Ectodermal cell (in vitro differentiated cells): ENCODE measurements around the gene SLC9A2.

Source experiments
- H3K27ac ChIP-seq: 2 replicates; pipeline ENCODE4 v1.7.0; 2013; ENCODE audit warnings: mild to moderate bottlenecking, low read depth, low read length; ENCODE audit not compliant: insufficient read depth, poor library complexity, severe bottlenecking
- H3K27me3 ChIP-seq: 2 replicates; pipeline ENCODE4 v1.7.0; 2013; ENCODE audit warnings: mild to moderate bottlenecking, low read length; ENCODE audit not compliant: insufficient read depth, control insufficient read depth, poor library complexity, severe bottlenecking
- H3K36me3 ChIP-seq: one replicate; pipeline ENCODE4 v1.7.0; 2013; ENCODE audit warnings: low read length; ENCODE audit not compliant: control insufficient read depth, insufficient read depth
- H3K4me1 ChIP-seq: one replicate; pipeline ENCODE4 v1.7.0; 2013; ENCODE audit warnings: low read length; ENCODE audit not compliant: control insufficient read depth, insufficient read depth
- H3K4me3 ChIP-seq: 2 replicates; pipeline ENCODE4 v1.7.0; 2013; ENCODE audit warnings: low read depth, low read length, control low read depth; ENCODE audit not compliant: insufficient read depth
- H3K9me3 ChIP-seq: 2 replicates; pipeline ENCODE4 v1.7.0; 2013; ENCODE audit warnings: mild to moderate bottlenecking, low read length, moderate library complexity; ENCODE audit not compliant: control insufficient read depth
- WGBS, 2 experiments: methylation state at CpG; one replicate each; pipeline ENCODE4 v1.1.7; 2013; ENCODE audit warnings: missing lambda C conversion rate in 2 of 2; 5-methylcytosine and 5-hydroxymethylcytosine counted together

SLC9A2 gene

DNA sequence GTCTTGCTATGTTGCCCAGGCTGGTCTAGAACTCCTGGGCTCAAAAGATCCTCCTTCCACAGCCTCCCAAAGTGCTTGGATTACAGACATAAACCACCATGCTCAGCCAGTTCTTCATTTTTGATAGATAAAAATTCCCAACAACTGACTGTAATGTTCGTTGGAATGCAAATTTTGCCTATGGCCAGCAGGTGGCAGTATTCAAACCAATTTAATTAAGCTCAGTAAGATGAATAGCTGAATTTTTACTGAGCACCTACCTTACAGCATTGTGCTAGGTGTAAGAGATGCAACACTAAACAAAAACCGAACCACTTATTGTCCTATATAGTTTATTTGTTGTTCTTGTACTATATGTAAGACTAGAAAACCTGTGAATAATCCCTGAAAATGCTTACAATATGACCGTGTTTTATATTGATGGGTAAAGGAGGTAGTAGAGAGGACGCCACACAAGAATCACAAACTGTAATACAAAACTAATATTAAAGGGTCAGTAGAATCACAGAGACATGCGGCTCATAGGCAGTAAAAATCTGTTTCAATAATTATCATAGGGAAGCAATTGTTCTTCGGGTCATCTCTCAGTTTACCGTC, 134.3 kb downstream of the SLC9A2 start:
- Histone ChIP-seq H3K27me3 (no peaks in the 10 kb centered on the region), H3K4me1 (no peaks in the 10 kb centered on the region), H3K27ac (no peak overlapping the region), H3K36me3 (no peaks in the 10 kb centered on the region), H3K4me3 (no peak overlapping the region), H3K9me3 (no peaks in the 10 kb centered on the region)
- WGBS, 2 experiments = 74 to 81% methylated on average over 4 to 5 of the region's 7 CpGs

DNA sequence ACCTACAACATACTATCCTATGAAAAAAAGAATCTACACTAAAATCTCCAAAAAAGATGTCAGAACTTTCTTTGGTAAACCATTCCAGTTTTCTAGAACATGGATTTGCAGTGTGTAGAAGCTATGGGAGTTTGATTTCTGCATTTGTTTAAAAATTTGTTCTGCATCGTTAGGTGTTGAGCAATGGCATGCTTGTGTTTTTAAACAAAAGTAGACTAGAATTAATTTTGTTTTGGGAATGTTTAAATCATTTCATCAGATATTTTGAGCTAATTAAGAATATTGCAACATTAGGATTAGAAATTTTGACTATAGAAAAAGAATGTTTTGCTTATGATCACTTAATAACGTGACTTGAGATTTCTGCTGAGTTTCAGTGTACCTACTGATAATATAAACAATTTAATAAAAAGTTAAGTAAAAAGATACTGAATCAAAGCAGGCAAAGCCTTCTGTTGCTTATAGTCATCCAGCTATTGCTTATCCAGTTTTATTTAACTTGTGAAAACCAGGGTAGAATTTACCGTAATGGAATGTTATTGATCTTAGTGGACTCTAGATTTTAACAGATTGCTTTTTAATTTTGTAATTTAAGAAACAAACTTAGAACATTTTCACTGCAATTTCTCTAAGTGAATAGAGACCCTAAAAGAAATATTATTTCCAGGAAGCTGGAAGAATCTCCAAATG, 135.2 kb downstream of the SLC9A2 start:
- no peaks in the 10 kb centered on the region for H3K27me3 ChIP-seq

DNA sequence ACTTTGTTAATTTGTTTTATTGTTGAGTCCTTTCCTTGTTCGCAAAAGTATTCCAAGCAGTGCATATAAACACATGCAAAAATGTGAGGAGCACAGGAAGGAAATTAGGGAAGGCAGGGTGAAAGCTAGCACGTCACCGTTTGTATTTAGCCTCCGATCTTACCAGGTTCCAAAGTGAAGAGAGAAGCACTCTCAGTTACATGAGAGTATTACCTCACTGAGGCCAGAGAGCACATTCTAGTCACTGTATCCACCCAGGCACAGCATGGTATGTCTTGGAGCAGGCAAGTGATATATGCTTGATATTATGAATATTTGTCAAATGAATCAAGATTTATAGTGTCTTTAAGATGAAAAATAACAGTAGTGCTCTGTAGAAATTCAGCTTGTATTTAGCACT, 135.9 kb downstream of the SLC9A2 start:
- WGBS, 2 experiments = 86 to 87% methylated on average over 4 of the region's 4 CpGs
- no peaks in the 10 kb centered on the region for H3K4me1 ChIP-seq
- no peaks in the 10 kb centered on the region for H3K36me3 ChIP-seq
- no peak overlapping the region for H3K27ac ChIP-seq
- H3K4me3 ChIP-seq = no peak overlapping the region
- no peaks in the 10 kb centered on the region for H3K9me3 ChIP-seq
- H3K27me3 ChIP-seq = no peaks in the 10 kb centered on the region

More for the DNA sequence above, 135.2 kb downstream of the SLC9A2 start:
- no peaks in the 10 kb centered on the region for H3K9me3 ChIP-seq
- 100% methylated on average over 1 to 2 of the region's 3 CpGs for WGBS, 2 experiments
- H3K36me3 ChIP-seq = no peaks in the 10 kb centered on the region
- no peak overlapping the region for H3K27ac ChIP-seq
- no peaks in the 10 kb centered on the region for H3K4me1 ChIP-seq
- no peak overlapping the region for H3K4me3 ChIP-seq

DNA sequence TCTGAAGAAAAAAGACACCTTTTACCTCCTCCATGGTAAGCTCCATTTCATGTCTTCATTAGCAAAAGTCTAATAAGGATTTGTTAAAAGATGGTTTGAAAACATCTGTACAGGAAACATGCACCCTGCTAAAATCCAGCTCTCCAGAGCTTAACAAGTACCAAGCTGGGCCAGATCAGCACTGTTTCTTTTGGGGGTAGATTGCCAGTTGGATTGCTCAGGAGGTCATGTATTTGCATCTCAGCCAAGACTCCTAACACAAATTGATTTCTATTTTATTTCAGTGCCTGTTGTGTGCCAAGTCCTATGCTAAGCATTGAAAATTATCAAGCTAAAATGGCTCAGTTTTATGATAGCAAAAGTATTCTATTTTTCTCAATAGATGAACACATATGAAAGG, 139.1 kb downstream of the SLC9A2 start:
- Histone ChIP-seq H3K27ac (no peak overlapping the region), H3K9me3 (no peaks in the 10 kb centered on the region), H3K36me3 (no peaks in the 10 kb centered on the region), H3K4me3 (no peak overlapping the region), H3K27me3 (no peaks in the 10 kb centered on the region), H3K4me1 (no peaks in the 10 kb centered on the region)
